HG03045 (cell line): ENCODE results near the gene PLA2G4C.

Source experiments
- ATAC-seq: cut with Tn5 transposase; IDR thresholded peaks from one replicate; pipeline ENCODE4 v1.9.1; 2021; ENCODE audit warnings: mild to moderate bottlenecking, moderate library complexity; ENCODE audit not compliant: unreplicated experiment

Gene PLA2G4C

DNA sequence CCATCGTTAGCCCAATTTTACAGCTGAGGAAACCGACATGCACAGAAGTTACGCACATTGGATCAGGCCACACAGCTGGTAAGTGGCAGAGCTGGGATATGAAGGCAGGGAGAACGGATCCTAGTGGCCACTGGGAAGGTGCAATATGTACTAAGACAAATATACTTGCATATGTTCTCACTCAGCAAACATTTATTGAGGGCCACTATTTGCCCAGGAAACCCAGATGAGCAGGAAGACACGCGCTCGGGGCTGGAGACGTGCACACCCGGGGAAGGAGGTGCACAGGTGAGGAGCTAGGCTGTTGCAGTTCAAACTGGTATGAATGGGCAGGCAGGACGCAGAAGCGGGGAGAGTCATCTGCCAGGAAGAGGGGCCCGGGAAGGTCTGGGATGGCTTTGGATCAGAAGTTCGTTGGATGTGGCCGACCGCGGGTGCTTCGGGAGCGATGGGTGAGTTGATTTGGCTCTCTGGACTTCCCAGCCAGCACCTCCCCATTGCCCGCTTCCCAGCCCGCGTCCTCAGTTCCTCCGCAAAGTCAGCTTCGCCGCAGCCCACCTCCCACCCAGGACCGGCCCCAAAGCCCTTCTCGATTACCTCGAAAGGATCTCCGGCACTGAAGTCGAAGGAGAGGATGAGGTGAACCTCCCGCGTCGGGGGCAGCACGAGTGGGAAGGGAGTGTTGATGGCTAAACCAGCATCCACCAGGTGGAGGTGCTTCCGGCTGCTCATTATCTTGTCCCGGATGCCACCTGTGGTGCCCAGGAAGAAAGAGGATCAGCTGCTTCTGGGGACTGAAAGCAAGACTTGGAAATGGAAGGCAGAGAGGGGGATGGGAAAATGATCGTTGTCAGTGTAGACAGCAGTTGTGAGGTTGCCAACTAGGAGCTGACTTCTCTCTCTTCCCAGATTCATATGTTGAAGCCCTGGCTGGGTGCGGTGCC is 48.9 kb downstream of the PLA2G4C start:
- ATAC-seq, result no peak

DNA sequence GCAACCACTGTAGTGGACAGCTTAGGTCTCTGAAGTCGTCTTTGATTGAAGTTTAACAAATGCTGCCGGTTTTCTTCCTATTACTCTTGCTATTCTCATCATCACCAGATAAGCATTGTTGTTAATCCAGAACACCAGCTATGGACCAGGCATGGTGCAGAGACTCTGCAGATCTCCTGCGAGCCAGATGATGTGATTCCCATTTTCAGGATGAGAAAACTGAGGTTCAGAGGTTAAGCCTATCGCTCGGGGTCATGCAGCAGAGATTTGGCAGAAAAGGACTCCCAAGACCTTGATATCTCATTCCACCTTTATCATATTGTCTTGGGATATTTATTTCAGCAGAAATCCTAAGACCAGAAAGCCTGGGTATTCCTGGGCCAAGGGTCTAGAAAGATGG is 50.2 kb downstream of the PLA2G4C start:
- no peak for ATAC-seq

DNA sequence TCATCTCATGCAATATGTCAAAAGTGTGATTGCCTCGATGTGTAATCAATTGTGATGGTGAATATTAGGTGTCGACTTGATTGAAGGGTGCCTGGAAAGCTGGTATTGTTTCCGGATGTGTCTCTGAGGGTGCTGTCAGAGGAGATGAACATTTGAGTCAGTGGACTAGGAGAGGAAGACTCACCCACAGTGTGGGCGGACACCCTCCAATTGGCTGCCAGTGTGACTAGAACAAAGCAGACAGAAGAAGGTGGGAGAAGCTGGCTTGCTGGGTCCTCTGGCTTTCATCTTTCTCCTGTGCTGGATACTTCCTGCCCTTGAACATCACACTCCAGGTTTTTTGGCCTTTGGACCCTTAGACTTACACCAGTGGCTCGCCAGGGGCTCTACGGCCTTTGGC is 51.3 kb downstream of the PLA2G4C start:
- ATAC-seq, result no peak

DNA sequence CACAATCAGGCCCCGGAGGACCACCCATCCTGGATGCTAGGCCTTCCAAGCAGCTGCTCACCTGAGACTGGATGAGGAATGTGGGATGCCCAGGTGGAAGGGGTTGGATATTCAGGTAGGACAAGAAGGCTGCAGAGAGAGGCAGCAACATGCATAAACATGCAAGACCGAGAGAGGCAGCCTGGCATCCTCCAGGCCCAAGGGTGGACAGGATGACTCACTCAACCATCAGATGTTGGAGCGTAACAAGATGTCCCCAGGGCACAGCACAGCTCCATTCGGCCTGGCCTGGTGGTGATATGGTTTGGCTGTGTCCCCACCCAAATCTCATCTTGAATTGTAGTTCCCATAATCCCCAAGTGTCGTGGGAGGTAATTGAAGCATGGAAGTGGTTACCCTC is 56.8 kb downstream of the PLA2G4C start:
- no peak for ATAC-seq

DNA sequence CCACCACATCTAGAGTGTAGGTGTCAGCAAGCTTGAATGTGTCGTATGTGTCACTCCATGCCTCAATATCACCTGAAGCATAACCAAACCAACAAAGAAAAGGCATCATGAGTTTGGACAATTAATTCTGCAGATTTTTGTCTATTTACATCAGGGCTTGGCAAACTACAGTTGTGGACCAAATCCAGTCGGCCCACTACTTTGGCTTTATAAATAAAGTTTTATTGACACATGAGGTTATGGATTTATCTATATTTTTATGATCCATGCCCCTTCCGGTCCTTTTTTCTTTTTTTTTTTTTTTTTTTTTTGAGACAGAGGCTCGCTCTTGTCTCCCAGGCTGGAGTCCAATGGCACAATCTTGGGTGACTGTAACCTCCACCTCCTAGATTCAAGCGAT is 57.5 kb downstream of the PLA2G4C start:
- no peak for ATAC-seq

DNA sequence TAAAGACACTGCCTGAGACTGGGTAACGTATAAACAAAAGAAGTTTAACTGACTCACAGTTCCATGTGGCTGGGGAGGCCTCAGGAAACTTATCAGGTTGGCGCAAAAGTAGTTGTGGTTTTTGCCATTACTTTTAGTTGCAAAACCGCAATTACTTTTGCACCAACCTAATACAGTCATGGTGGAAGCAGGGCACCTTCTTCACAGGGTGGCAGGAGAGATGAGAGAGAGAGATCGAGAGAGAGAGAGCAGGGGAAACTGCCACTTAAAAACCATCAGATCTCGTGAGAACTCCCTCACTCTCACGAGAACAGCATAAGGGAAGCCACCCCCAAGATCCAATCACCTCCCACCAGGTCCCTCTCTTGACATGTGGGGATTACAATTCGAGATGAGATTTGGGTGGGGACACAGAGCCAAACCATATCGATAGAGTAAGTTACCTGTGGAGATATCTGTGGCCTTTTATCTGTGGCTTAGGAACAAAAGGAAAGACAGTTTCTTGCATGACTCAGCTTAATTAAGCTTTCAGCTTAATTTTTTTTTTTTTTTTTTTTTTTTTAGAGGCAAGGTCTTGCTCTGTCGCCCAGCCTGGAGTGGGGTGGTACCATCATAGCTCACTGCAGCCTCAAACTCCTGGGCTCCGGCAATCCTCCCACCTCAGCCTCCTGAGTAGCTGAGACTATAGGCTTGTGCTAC is 59.1 kb downstream of the PLA2G4C start:
- no peak for ATAC-seq

DNA sequence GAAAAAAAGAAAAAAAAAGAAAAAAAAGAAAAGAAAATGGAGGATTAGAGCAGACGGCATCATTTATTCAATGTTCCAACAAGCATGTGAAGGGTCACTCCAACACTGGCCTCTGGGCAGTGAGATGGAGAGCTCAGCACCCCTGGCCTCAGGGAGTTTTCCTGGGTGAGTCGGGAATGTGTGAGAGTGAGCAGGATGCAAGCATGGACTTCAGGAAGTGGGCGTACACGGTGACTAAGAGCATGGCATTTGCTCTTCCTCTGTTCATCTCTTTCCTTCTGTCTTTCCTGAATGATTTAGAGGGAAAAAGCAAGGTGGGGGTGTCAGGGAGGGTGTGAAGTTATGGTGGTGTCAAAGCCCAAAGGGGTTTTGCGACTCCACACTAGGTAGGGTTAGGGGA is 66.1 kb downstream of the PLA2G4C start:
- no peak for ATAC-seq

DNA sequence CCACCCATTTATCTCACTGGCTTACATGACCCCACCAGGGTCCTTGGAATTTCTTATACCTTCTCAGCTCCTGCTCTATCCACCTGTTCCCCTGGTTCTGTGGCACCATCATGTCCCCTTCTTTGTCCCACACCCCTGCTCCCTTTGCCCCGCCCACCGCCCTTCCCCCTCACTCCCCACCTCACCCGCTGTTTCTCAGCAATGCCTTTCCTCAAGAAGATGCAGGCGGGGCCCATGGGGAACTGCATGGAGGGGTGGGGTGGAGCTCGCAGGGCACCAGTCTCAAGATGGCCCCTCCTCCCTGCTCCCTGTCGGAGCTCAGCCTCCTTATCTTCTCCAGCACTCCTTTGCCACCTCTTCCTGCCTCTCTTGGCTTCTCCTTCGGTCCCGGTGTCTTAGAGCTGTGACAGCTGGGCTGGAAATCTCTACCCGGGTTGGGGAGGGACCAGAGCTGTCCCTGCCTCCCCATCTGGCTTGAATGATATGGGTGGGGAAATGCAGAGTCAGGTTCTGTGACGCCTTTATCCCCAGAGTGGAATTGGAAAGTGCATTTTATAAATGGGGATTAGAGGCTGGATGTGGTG is 66.8 kb downstream of the PLA2G4C start, which contains the start of gene CABP5:
TSS of gene CABP5 (minus strand) at position 405 of the 584 bp plus-strand sequence. CDS start at position 248, 157 bp downstream.
- no peak for ATAC-seq

DNA sequence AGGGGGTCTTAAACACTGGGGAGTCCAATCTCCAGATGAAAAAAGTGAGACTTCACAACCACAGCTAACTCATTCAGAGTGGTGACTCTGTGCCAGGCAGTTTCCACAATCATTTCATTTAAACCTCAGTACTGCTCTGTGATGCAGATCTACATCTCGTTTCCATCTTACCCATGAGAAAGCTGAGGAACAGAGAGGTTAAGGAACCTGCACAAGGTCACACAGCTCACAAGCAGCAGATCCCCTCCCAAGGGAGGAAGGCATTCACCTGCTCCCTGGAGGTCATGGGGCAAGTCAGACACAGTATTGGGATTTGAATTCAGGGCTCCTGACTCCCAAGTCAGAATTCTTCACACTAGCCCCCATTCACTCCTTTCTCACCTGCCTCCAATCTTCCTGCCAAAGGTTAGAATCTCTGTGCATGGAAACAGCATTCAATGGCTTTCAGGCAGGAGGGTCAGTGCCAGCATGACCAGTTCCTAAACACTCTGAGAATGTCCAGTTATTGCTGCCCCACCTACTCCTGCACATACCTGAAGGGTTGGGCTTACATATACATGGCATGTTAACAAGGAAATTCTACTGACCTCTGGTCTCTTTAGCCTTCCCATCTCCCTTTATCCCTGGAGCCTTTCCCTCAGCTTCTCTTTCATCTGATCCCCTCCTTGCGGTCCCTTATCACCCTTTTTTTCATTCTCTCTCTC is 68.6 kb downstream of the PLA2G4C start:
- ATAC-seq, result no peak

DNA sequence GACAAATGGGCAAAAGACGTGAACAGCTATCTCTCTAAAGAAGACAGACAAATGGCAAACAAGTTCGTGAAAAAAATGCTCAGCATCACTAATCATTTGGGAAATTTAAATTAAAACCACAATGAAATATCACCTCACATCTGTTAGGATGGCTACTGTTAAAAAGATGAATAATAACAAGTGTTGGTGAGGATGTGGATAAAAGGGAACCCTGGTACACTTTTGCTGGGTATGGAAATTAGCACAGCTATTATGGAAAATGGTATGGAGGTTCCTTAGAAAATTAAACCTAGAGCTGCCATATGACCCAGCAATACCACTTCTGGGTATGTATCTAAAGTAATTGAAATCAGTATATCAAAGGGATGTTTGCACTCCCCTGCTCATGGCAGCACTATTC is 73.9 kb downstream of the PLA2G4C start:
- no peak for ATAC-seq

DNA sequence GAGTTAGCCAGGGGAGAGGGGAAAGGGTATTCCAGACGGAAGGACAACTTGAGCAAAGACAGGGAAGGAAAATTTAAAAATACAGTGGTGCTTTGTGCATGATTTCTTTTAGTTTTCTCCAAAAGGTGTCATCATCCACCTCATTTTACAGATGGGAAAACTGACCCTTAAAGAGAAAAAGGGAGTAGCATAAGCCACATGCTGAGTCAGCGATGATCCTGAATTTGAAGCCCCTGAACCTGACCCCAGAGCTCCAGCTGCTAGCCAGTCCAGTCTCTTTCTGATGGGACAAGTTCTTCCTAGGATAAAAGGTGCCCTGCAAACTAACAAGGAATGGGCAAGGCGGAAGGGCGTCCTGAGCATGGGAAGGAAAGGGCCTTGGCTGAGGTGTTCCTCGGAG is 77.0 kb downstream of the PLA2G4C start:
- no peak for ATAC-seq

DNA sequence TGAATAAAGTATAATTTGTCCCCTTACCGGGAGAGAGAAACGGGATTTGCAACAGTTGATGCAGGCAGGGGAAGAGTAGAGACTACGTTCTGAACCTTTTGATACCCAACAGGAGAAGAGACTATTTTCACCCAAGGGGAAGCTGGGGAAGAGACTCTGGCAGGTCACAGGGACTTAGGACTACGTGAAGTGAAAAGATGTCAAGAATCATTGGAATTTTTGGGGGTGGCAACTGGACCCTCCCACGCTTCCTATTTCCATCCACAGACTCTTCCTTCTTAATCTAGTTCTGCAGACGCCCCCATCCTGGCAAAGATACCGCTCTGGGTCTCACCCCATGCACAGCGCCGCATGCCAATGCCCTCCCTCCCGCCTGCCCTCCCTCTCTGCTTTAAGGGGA is 80.5 kb downstream of the PLA2G4C start:
- no peak for ATAC-seq

DNA sequence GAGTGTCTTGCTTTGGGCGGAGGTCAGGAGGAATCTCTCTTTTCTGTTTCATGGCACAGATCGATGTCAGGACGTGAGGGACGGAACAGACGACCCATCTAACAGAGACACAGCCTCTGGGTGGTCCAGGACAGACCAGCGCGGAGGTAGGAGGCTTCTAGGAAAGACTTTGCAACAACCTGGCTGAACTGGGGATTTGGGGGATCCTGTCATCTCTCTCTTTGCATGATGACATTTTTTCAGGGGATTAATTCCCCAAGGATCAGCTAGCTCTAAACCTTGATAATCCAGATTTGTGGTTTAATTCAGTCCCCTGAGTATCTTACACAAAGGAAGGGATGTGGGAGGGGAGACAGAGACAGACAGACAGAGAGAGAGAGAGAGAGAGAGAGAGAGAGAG is 81.2 kb downstream of the PLA2G4C start:
- no peak for ATAC-seq

DNA sequence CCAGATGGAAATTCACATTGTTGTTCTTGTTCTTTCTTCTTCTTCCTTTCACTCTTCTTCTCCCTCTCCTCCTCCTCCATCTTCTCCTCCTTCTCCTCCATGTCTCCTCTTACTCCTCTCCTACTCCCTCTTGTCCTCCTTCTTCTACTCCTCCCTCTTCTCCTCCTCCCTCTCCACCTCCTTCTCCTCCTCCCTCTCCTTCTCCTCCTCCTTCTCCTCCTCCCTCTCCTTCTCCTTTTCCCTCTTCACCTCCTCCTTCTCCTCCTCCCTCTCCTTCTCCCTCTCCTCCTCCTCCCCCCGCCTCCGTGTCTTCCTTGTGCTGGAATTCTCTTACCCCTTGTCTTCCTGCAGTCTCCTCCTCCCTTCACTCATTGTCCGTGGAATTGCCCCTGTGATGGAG is 85.1 kb downstream of the PLA2G4C start:
- no peak for ATAC-seq

DNA sequence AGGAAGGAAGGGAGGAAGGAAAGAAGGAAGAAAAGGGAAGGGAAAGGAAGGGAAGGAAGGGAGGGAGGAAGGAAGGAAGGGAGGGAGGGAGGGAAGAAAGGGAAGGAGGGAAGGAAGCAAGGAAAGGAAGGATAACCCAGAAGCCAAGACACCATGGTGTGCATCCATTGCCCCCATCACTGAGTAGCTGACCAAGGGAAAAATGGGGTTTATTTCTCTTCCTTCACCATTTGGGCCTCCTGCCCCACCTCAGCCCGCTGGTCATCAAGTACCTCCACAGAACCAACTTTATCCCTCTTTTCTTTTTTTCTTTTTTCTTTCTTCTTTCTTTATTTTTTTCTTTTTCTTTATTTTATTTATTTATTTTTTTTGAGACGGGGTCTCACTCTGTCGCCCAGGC is 87.1 kb downstream of the PLA2G4C start:
- ATAC-seq, result no peak

DNA sequence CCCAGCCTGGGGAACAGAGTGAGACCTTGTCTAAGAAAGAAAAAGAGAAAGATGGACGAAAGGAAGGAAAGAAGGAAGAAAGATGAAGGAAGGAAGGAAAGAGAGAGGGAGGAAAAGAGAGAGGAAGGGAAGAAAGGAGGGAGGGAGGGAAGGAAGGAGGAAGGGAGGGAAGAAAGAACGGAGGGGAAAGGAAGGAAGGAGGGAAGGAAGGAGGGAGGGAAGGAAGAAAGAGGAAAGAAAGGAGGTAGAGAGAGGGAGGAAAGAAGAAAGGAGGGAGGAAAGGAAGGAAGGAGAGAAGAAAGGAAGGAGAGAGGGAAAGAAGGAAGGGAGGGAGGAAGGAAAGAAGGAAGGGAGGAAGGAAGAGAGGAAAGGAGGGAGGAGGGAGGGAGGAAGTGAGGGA is 87.6 kb downstream of the PLA2G4C start:
- ATAC-seq, result no peak

DNA sequence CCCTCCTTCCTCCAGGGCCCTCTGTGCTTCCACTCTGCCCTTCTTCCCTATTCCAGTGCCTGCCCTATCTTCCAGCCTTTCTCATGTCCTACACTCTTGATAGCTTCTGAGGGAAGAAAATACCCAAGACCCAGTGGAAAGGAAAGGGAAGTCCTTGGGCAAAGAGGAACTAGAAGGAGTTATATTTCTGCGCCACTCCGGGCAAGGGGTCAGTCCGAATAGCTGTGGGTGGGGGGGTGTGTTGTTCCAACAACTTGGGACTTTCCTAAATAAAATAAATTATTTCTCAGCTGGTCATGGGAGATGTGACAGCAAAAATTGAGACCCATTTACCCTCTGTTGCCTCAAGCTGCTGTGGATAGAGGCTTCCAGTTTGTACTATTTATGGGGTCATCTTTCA is 89.9 kb downstream of the PLA2G4C start:
- no peak for ATAC-seq

DNA sequence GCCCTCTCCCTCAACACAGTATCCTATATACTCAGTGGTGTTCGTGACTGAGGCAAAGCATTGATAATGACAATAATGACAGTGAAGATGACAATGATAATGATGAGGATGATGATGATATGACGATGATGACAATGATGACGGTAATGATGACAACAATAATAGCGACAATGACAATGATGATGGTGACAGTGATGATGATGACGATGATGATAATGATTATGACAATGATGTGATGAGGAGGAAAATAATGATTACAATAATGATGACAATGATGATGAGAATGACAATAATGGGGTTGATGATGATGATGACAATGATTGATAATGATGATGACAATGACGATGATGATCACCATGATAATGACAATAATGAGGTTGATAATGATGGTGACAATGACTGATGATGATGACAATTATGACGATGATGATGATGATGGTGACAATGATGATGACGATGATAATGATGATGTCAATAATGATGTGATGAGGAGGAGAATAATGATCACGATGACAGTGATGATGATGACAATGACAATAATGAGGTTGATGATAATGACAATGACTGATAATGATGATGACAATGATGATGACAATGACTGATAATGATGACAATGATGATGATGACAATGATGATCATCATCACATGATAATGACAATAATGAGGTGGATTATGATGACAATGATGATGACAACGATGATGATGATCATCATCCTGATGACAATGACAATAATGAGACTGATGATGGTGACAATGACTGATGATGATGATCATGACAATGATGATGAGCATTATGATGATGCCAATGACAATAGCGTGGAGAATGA is 99.5 kb downstream of the PLA2G4C start:
- ATAC-seq, result no peak

DNA sequence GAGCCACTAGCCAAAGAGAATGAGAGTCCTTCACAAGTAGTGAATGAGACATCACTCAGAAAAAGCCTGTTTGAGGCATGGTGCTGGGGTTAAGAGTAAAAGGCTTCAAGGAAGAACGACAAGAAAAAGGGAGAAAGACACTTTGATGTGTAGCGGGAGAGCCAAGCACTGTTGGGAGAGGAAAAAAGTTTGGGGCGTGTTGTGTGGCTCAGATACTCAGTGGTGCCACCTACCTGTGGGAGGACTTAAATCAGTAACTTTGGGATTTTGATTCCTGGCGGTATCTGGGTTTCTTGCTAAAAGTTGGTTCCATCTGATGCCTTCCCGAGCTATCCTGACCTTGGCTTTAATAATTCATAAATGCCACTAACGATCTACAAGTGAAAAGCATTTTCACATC is 103.9 kb downstream of the PLA2G4C start:
- ATAC-seq, result no peak

DNA sequence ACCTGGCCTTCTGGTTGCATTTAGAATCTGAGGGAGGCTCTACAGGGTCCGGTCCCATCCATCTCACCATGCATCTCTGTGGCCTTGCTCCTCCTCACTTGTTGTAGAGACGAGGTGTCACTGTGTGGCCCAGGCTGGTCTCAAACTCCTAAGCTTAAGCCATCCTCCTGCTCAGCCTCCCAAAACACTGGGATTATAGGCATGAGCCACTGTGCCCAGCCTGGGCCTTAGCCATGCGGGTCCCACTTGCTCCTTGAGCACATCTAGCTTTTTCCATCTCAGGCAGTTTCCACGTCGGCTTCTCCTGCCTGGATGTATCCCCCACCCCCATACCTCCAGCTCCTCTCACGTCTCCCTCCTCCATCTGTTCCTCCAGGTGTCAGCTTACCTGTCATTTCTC is 106.4 kb downstream of the PLA2G4C start:
- no peak for ATAC-seq
